Epithelial cell of proximal tubule (primary cell): ENCODE measurements around the gene FLNB. TPM values are rescaled to one million over a fixed set of nuclear protein-coding genes. Genes with fewer than 3 reads are reported as not detected.

Experiments used
- DNase-seq: peaks from one replicate; pipeline ENCODE4 v3.0.0-alpha.2; 2011; ENCODE audit warnings: low read depth
- H3K4me3 ChIP-seq: 2 replicates; pipeline ENCODE4 v1.5.1; 2011; ENCODE audit warnings: low read depth, mild to moderate bottlenecking, low read length
- total RNA-seq: library from RNA; depleted of rRNA; stranded (reverse); fragments of >200 nt; gene quantifications from 2 replicates; pipeline ENCODE4 v1.2.3, GENCODE V29; 2015
- TF ChIP-seq, protein P1 (sequence below): conservative IDR thresholded peaks from 2 replicates; pipeline ENCODE4 v1.5.1; 2012; ENCODE audit warnings: low read depth, mild to moderate bottlenecking, low read length

The FLNB gene
- total RNA-seq, 1 donor from 2014 or later = 223 TPM

DNA sequence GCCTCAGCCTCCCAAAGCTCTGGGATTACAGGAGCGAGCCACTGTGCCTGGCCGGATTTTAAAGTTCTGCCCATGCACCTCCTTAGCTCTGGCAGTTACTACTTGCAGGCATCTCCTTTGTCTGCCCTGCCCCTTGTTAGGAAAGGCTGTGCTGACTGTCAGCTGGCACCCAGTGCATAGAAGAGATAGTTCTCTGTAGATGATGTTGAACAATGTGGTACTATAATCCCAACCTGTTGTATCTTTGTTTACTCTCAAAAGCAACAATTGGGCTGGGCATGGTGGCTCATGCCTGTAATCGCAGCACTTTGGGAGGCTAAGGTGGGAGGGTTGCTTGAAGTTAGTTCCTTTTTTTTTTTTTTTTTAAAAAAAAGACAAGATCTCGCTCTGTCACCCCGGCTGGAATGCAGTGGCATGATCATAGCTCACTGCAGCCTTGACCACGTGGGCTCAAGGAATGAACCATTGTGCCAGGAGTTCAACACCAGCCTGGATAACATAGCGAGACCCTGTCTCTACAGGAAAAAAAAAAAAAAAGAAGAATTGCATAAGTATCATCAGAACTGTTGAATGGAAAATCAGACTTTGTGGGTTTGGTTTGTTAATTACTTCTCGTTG is 30.6 kb downstream of the FLNB start:
- TF ChIP-seq, protein P1, sequence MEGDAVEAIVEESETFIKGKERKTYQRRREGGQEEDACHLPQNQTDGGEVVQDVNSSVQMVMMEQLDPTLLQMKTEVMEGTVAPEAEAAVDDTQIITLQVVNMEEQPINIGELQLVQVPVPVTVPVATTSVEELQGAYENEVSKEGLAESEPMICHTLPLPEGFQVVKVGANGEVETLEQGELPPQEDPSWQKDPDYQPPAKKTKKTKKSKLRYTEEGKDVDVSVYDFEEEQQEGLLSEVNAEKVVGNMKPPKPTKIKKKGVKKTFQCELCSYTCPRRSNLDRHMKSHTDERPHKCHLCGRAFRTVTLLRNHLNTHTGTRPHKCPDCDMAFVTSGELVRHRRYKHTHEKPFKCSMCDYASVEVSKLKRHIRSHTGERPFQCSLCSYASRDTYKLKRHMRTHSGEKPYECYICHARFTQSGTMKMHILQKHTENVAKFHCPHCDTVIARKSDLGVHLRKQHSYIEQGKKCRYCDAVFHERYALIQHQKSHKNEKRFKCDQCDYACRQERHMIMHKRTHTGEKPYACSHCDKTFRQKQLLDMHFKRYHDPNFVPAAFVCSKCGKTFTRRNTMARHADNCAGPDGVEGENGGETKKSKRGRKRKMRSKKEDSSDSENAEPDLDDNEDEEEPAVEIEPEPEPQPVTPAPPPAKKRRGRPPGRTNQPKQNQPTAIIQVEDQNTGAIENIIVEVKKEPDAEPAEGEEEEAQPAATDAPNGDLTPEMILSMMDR = no peak
- DNase-seq = no peak

DNA sequence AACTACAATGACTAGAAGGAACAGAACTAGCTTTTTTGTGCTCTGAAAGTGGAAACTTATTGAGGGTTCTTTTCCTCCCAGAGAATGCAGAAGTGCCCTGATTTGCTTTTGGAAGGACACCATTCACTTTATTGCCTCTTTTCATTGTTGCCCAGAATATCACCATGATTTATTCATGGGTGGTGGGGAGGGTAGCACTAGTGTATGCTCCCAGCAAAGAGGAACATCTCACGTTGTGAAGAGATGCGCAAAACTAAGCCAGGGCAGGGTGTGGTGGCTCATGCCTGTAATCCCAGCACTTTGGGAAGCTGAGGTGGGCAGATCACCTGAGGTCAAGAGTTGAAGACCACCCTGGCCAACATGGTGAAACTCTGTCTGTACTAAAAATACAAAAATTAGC is 31.4 kb downstream of the FLNB start:
- no peak for DNase-seq
- TF ChIP-seq, protein P1 = no peak
- no peak overlapping the region for H3K4me3 ChIP-seq

More for the DNA sequence above, 30.6 kb downstream of the FLNB start:
- H3K4me3 ChIP-seq = no peak overlapping the region

- DNase-seq = no peak
- TF ChIP-seq, protein P1 = no peak
- no peak overlapping the region for H3K4me3 ChIP-seq
Measured at GRCh38 chr3:58041182-58041825, 33.1 kb downstream of the FLNB start.

- H3K4me3 ChIP-seq = no peak overlapping the region
- TF ChIP-seq, protein P1 = no peak
- DNase-seq = no peak
Measured at GRCh38 chr3:58041826-58042324, 33.7 kb downstream of the FLNB start.

DNA sequence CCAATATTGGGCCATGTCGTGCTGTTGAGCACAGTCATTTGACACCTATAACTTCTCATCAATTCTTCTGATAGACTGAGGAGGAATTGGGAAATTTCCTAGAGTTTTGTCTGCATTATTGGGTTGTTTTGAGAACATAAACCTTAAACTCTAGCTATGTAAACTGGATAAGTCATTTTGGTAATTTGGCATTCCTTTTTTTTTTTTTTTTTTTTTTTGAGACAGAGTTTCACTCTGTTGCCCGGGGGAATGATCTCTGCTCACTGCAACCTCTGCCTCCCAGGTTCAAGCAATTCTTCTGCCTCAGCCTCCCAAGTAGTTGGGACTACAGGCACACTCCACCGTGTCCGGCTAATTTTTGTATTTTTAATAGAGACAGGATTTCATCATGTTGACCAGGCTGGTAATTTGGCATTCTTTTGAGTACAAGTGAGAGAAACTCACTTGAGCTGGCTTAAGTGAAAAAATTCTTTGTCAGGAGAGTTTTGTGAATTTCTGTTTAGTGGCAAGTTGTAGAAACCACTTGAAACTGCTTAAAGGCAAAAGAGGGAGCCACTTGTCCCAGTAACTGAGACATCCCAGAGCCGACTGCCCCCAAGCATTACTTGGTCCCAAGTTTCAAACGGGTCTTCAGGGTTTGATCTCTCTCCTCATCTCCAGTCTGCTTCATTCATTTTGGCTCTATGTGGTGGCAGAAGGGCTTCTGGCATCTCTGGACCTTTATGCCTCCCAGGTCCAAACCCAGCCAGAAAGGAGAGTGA is 34.9 kb downstream of the FLNB start:
- no peak overlapping the region for H3K4me3 ChIP-seq
- DNase-seq = no peak
- TF ChIP-seq, protein P1 = no peak

DNA sequence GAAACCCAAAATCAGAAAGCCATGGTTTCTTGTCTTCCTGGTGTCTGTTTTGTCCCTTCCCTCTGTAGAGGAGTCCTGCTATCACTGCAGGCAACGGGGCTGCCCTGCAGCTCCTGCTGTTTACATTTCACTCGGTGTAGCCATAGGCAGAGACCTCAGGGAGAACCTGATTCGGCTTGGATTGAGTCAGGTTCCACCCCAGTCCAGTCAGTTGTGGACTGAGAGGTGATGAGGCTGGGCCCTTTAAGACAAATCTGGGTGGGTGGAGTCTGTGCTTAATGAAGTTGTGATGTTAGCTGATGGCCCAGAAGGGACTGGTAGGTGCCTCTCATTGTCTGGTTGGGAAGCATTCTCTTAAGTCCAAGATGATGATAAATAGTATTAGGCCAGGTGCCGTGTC is 35.7 kb downstream of the FLNB start:
- no peak for DNase-seq
- H3K4me3 ChIP-seq = no peak overlapping the region
- TF ChIP-seq, protein P1 = no peak
